GM18870 (cell line): ENCODE results near the gene LENG1.

ENCODE experiments used
- ATAC-seq: cut with Tn5 transposase; IDR thresholded peaks from one replicate; pipeline ENCODE4 v1.9.1; 2021; ENCODE audit warnings: moderate library complexity; ENCODE audit not compliant: unreplicated experiment

The LENG1 gene

DNA sequence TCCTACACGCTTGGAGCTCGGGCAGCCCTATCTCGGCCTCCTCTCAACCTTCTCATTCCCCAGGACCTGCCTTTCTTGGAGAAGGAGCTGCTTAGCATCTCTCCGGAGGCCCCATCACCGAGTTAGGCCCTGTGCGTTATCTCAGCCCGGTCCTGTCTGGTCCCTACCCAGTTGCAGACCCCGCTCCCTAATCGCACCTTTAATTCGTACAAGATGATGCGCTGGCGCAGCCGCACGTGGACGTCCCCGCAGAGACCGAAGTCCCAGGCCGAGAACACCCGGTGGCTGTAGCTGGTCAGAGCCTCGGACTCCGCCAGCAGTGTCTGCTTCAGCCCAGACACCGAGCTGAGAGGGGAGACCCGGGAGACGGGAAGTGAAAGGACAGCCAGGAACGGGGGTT, 5.7 kb upstream of the LENG1 start:
- no peak for ATAC-seq

- ATAC-seq, result no peak
Observed at GRCh38 chr19:54164369-54165068, 5.0 kb upstream of the LENG1 start.

- no peak for ATAC-seq
Observed at GRCh38 chr19:54162884-54163283, 3.4 kb upstream of the LENG1 start.

GRCh38 chr19:54162241-54162805, 2.8 kb upstream of the LENG1 start:
- no peak for ATAC-seq

GRCh38 chr19:54160854-54161253, 1.3 kb upstream of the LENG1 start:
- ATAC-seq, result no peak

DNA sequence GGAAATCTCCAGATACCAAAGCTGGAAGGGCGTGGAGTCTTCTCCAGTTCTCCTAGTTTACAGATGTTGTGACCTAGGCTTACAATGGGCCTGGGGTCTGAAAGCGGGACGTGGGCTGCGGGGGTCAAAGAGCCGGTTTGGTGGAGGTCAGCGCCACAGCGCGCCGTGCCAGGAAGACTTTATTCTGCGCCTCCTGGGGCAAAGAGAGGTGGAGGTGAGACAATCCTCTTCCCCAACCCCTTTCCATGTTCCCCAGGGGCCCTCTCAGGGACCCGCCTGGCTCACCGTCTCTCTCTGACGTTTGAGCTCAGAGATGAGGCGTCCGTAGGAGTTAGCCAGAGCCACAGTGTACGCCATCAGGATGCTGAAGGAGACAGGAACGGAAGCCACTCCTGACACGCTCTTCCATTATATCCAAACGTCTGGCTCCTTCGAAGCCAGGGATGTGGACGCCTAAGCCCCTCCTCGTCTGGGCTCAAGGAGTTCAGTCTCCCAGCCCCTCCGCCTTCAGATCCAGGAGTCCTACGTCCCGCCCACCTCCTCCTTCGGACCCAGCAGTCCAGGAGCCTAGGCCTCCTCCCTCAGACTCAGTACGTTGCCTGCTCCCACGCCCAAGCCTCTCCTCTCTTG, 776 bp upstream of the LENG1 start:
- no peak for ATAC-seq

DNA sequence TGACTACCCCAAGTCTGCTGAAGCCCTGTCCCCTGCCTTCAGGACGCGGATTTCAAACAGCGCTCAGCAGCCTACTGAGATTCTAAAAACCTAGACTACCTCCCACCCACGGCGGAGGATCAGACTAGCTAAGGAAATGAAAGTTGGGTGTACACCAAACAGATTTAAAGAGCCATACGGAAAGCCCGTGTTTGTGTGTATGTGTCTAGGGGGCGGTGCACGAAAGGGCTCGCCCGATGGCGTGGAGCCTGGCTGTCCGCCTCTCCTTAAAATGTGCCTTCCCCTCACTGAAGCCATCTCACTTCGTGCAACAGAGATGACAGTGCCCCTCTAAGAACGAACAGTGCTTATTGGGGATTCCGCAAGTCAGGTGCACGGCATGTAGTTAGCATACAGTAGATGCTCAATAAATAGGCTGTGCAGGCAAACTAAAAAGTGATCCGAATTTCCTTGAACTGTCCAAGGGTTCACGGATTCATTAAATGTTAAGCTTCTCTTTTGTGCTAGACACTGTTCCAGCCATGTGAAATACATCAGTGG, 639 bp downstream of the LENG1 start:
- no peak for ATAC-seq

DNA sequence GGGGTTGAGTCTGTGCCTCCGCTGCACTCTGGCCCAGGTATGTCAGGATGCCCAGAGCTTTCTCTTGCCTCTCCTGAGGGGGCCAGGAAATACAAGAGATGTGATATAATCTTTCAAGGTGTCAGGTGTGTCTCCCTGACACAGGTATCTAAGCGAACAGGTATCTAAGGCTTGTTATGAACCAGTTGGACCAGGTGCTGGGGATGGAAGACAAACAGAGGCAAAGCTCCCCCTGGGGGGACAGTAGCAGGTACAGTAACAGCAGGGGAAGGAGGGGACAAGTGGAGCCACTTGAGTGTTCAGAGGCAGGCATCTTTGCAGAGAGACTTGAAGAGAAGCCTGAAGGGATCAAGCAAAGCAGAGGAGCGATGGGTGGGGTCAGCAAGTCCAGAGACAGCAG, 2.6 kb downstream of the LENG1 start:
- ATAC-seq, result no peak

GRCh38 chr19:54156490-54156889, 3.0 kb downstream of the LENG1 start:
- no peak for ATAC-seq

- no peak for ATAC-seq
Observed at GRCh38 chr19:54155694-54156093, 3.8 kb downstream of the LENG1 start.

- no peak for ATAC-seq
Observed at GRCh38 chr19:54154603-54155345, 4.7 kb downstream of the LENG1 start.

DNA sequence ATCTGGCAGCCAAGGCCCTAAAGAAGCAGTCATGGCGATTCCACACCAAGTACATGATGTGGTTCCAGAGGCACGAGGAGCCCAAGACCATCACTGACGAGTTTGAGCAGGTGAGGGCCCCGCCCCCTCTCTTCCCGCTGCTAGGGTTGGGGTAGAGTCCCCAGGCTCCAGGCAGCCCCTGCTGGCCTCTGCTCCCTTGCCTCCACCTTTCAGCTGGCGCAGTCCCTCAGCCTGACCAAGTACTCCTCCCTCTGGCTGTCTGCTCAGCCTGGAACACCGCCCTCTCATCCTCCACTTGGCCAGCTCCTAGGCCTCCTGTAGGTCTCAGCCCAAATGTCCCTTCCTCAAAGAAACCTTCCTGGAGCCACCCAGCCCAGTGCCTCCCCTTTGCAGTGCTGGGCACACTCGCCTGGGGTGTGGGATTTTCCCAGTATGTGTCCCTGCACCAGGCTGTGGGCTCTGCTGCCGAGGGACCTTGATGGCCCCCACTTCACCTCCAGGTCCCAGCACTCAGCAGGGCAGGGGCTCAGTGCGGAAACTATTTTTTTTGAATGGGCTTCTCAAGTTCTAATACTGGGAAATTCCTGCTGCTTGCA, 5.7 kb downstream of the LENG1 start:
- no peak for ATAC-seq

- ATAC-seq, result no peak
Observed at GRCh38 chr19:54152878-54153524, 6.5 kb downstream of the LENG1 start.

GRCh38 chr19:54152267-54152666, 7.3 kb downstream of the LENG1 start:
- ATAC-seq, result no peak

- no peak for ATAC-seq
Observed at GRCh38 chr19:54151362-54152035, 8.0 kb downstream of the LENG1 start.

DNA sequence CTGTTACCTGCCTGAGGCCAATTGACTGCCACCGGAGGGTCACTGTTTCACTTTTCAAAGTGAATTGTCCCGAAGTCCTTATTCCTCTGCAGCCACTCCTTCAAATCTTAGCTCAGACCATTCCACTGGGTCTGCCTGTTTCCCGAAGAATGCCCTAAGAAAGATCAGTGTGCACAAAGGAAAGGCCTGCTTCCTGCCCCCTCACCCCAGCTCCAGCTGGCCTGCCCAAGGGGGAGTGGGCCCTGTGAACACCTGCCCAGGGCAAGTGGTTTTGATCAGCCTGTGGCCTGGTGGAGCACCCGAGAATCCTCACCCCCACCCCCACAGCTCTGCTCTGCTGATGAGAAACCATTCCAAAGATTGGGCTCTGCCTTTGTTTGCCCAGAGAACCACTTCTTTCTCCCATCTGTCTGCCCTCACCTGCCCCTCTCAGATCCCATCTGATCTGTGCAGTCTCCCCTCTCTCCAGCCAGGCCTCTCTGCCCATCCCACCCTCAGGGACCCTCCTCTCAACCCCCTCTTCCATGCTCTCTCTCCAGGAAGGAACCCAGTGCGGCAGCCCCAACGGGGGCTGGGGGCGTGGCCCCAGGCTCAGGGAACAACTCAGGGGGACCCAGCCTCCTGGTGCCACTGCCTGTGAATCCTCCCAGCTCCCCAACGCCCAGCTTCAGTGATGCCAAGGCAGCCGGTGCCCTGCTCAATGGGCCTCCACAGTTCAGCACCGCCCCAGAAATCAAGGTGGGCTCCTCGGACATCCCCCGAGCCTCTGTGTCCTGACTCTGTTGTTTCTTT, 10.3 kb downstream of the LENG1 start:
- no peak for ATAC-seq

GRCh38 chr19:54148158-54148557, 11.4 kb downstream of the LENG1 start:
- no peak for ATAC-seq

DNA sequence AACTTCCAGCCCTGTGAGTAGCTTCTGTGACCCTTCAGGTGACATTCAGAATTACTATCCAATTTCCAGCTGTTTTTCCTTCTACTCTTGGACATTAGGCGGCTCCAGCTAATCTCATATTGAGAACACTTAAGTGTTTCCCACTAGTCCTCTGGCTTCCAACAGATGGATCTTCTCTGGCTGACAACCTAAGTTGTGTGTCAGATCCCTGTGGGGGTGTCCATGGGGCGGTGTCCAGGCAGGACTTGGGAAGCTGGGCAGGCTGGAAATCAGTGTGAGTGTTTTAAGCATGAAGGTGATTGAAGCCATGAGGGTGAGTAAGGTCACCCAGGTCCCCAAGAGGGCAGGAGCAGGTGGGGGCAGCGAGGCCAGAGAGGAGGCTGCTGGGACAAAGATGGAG, 11.8 kb downstream of the LENG1 start:
- no peak for ATAC-seq

DNA sequence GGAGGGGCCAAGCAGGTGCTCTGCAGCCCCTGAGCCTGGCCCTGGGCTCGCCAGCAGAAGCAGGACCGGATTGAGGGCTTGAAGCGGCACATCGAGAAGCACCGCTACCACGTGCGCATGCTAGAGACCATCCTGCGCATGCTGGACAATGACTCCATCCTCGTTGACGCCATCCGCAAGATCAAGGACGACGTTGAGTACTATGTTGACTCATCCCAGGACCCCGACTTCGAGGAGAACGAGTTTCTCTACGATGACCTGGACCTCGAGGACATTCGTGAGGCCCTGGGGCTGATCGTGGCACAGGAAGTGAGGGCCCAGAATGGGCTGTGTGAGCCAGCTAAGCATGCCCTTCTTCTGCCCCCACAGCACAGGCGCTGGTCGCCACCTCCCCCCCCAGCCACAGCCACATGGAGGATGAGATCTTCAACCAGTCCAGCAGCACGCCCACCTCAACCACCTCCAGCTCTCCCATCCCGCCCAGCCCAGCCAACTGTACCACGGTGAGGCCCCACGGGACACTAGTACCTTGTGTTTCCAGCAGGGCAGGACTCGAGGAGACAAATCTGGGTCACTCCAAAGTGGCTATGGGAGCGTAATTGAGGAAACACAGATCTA, 13.9 kb downstream of the LENG1 start:
- ATAC-seq, result no peak
